Right forelimb (tissue), 1 donor: ENCODE results near the gene DCUN1D2.
"Not testable (repeated sequence)": the region's sequence is repeated elsewhere in the genome, so short reads cannot be mapped to it uniquely, and the experiment has no call there.

Source experiments
- DNase-seq: peaks from one replicate; pipeline ENCODE4 v3.0.0-alpha.2; 2018

The DCUN1D2 gene

GRCh38 chr13:113461022-113461751, 29.3 kb downstream of the DCUN1D2 start:
- DNase-seq, result no peak

- no peak for DNase-seq
Measured at GRCh38 chr13:113460599-113460998, 29.9 kb downstream of the DCUN1D2 start.

GRCh38 chr13:113460064-113460555, 30.4 kb downstream of the DCUN1D2 start:
- no peak for DNase-seq

GRCh38 chr13:113458253-113459065, 32.1 kb downstream of the DCUN1D2 start:
- DNase-seq, result no peak

- no peak for DNase-seq
Measured at GRCh38 chr13:113457510-113457909, 33.0 kb downstream of the DCUN1D2 start.

GRCh38 chr13:113456116-113456702, 34.3 kb downstream of the DCUN1D2 start:
- DNase-seq, result no peak

GRCh38 chr13:113455384-113455783, 35.1 kb downstream of the DCUN1D2 start:
- no peak for DNase-seq

- DNase-seq, result no peak
Measured at GRCh38 chr13:113454936-113455335, 35.6 kb downstream of the DCUN1D2 start.

- no peak for DNase-seq
Measured at GRCh38 chr13:113452942-113453901, 37.3 kb downstream of the DCUN1D2 start, which contains the start of gene ADPRHL1. ADPRHL1 (minus strand) TSS chr13:113453488; CDS start chr13:113453437, 51 bp downstream.

- DNase-seq, result no peak
Measured at GRCh38 chr13:113452466-113452865, 38.0 kb downstream of the DCUN1D2 start.

GRCh38 chr13:113451951-113452421, 38.5 kb downstream of the DCUN1D2 start:
- DNase-seq, result no peak

GRCh38 chr13:113450861-113451620, 39.5 kb downstream of the DCUN1D2 start:
- not testable (repeated sequence) for DNase-seq

- not testable (repeated sequence) for DNase-seq
Measured at GRCh38 chr13:113450348-113450744, 40.2 kb downstream of the DCUN1D2 start.

- DNase-seq, result no peak
Measured at GRCh38 chr13:113449693-113450347, 40.7 kb downstream of the DCUN1D2 start.

GRCh38 chr13:113448885-113449692, 41.4 kb downstream of the DCUN1D2 start:
- no peak for DNase-seq

GRCh38 chr13:113448545-113448884, 42.0 kb downstream of the DCUN1D2 start:
- no peak for DNase-seq

- no peak for DNase-seq
Measured at GRCh38 chr13:113447596-113447995, 42.9 kb downstream of the DCUN1D2 start.

- no peak for DNase-seq
Measured at GRCh38 chr13:113446488-113446854, 44.0 kb downstream of the DCUN1D2 start.

GRCh38 chr13:113445791-113446487, 44.6 kb downstream of the DCUN1D2 start:
- DNase-seq, result no peak
